ENCODE results near the gene PCDHA1. TPM values are rescaled to one million over a fixed set of nuclear protein-coding genes. Genes with fewer than 3 reads are reported as not detected.

The PCDHA1 gene
- total RNA-seq, 1 experiment from 2014 or later: not detected

DNA sequence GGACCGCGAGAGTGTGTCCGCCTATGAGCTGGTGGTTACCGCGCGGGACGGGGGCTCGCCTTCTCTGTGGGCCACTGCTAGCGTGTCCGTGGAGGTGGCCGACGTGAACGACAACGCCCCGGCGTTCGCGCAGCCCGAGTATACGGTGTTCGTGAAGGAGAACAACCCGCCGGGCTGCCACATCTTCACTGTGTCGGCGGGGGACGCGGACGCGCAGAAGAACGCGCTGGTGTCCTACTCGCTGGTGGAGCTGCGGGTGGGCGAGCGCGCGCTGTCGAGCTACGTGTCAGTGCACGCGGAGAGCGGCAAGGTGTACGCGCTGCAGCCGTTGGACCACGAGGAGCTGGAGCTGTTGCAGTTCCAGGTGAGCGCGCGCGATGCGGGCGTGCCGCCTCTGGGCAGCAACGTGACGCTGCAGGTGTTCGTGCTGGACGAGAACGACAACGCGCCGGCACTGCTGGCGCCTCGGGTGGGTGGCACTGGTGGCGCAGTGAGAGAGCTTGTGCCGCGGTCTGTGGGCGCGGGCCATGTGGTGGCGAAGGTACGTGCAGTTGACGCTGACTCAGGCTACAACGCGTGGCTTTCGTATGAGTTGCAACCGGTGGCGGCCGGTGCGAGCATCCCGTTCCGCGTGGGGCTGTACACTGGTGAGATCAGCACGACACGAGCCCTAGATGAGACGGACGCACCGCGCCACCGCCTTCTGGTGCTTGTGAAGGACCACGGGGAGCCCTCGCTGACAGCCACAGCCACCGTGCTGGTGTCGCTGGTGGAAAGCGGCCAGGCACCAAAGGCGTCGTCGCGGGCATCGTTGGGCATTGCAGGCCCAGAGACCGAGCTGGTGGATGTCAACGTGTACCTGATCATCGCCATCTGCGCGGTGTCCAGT, 49.9 kb downstream of the PCDHA1 start:
- Histone ChIP-seq H3K36me3 (ENCODE audit: control insufficient read depth, insufficient read depth, low read length) (no peaks in the 10 kb centered on the region), H3K27ac (ENCODE audit: low read length) (no peak overlapping the region), H3K4me1 (ENCODE audit: control insufficient read depth, insufficient read depth, low read length) (no peaks in the 10 kb centered on the region), H3K9me3 (ENCODE audit: control insufficient read depth, insufficient read depth, low read depth, low read length) (no peaks in the 10 kb centered on the region; the same call in 1 of the 2 replicates), H3K4me3 (ENCODE audit: low read depth in 2 of 2, low read length in 2 of 2) (no peak overlapping the region), H3K27me3 (ENCODE audit: control insufficient read depth, insufficient read depth, low read length) (no peaks in the 10 kb centered on the region)
- ChIA-PET POLR2A (no interaction called here), CTCF (no interaction called here)
- no TSS peak for BruUV-seq (replicated peaks)
- DNase-seq (ENCODE audit: low read depth, low spot score): no peak
- intact Hi-C loops (cut with micrococcal nuclease; ENCODE audit: unreplicated experiment): no loop called here
- TF ChIP-seq REST (IDR thresholded peaks at IDR 0.05; ENCODE audit: insufficient read depth in 1 of 2, low read depth in 2 of 2, low read length in 1 of 2) (no peak), CTCF (IDR thresholded peaks at IDR 0.05) (no peak), SIN3A (IDR thresholded peaks at IDR 0.05; ENCODE audit: borderline replicate concordance, insufficient read depth, low read depth, low read length) (no peak), POLR2AphosphoS5 (IDR thresholded peaks at IDR 0.05; ENCODE audit: low read depth, low read length) (no peak), TCF7L2 (IDR thresholded peaks at IDR 0.05; ENCODE audit: low read depth, low read length) (no peak)
- in situ Hi-C loops (cut with HindIII; ENCODE audit: low pct_unique_long_range_greater_than_20kb, low sequenced_read_pairs): no loop called here
- ATAC-seq: no peak

- no peak within 1 kb of the TSS for H3K27ac ChIP-seq (ENCODE audit: low read length)
- ATAC-seq (peak; percentile 78), DNase-seq (ENCODE audit: low read depth, low spot score) (no peak)
- H3K27me3 ChIP-seq (ENCODE audit: control insufficient read depth, insufficient read depth, low read length): no peaks in the 10 kb centered on the region
- no peaks in the 10 kb centered on the region for H3K36me3 ChIP-seq (ENCODE audit: control insufficient read depth, insufficient read depth, low read length)
- no peak for TF ChIP-seq REST (IDR thresholded peaks at IDR 0.05; ENCODE audit: insufficient read depth in 1 of 2, low read depth in 2 of 2, low read length in 1 of 2)
- peak; percentile 71 for TF ChIP-seq CTCF (IDR thresholded peaks at IDR 0.05)
- TF ChIP-seq TCF7L2 (IDR thresholded peaks at IDR 0.05; ENCODE audit: low read depth, low read length): no peak
- no peak for TF ChIP-seq SIN3A (IDR thresholded peaks at IDR 0.05; ENCODE audit: borderline replicate concordance, insufficient read depth, low read depth, low read length)
- ChIA-PET POLR2A (no interaction called here), CTCF (interaction anchor here (0.6 to 1.3 kb wide), 4 partner anchors 14 to 200 kb away, joined by 3 to 7 read pairs (median 4); no protein-coding TSS in a partner anchor)
- no peaks in the 10 kb centered on the region for H3K9me3 ChIP-seq (ENCODE audit: control insufficient read depth, insufficient read depth, low read depth, low read length)
- intact Hi-C loops (cut with micrococcal nuclease; ENCODE audit: unreplicated experiment) (loop anchor here (1.0 kb wide), 1 partner anchor 200 kb away; no protein-coding TSS in a partner anchor), in situ Hi-C loops (cut with HindIII; ENCODE audit: low pct_unique_long_range_greater_than_20kb, low sequenced_read_pairs) (no loop called here)
- no peaks in the 10 kb centered on the region for H3K4me1 ChIP-seq (ENCODE audit: control insufficient read depth, insufficient read depth, low read length)
- peak within 1 kb of the TSS; percentile 37 to 50 for H3K4me3 ChIP-seq (ENCODE audit: low read depth in 2 of 2, low read length in 2 of 2)
- no TSS peak for BruUV-seq (replicated peaks)
Measured at GRCh38 chr5:140840978-140841962, 55.3 kb downstream of the PCDHA1 start, which contains the start of gene PCDHA8. Gene PCDHA8, plus strand, starts transcription at chr5:140841187. Its CDS starts 135 bp downstream, at chr5:140841322.
